HS-27A (cell line): ENCODE data around the gene HTRA2.
"Not testable (repeated sequence)": the region's sequence is repeated elsewhere in the genome, so short reads cannot be mapped to it uniquely, and the experiment has no call there.

Experiments
- DNase-seq: peaks from one replicate; pipeline ENCODE4 v3.0.0-alpha.2; 2012; ENCODE audit warnings: low read depth, missing footprints

HTRA2 gene

DNA sequence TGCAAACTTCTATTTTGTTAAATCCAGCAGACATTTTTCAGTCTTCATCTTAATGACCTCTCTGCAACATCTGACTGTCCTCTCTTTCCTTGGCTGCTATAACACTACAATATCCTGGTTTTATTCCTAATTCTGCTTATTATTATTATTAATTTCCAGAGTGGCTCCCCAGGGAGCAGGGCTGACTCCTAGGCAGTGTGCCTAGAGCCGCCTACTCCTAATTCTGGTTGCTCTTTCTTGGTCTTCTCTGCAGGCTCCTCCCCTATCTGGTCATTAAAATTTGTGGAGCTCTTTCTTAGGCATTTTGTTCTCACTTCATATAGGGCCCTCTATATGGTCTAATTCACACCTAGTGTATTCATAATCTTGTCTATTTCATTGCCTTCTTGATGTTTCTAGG lies 13.2 kb downstream of the HTRA2 start:
- no peak for DNase-seq

DNA sequence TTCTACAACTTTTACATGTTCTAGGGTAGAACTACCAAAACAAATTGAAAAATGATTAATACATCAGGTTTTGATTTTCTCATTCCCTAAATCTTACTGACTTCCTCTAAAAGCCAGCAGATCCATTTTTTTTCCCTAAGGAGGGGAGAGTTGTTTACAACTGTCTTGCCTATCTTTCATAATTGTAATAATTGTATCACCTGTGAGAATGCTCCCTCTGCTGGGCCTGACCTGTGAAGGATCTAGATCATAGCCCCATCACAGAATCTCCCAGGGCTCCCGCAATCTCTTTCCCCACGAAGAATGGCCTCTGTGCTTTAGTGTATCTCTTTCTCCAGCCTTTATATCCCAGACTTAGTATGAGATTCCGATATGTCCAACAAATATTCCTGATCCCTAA lies 14.9 kb downstream of the HTRA2 start:
- no peak for DNase-seq

DNA sequence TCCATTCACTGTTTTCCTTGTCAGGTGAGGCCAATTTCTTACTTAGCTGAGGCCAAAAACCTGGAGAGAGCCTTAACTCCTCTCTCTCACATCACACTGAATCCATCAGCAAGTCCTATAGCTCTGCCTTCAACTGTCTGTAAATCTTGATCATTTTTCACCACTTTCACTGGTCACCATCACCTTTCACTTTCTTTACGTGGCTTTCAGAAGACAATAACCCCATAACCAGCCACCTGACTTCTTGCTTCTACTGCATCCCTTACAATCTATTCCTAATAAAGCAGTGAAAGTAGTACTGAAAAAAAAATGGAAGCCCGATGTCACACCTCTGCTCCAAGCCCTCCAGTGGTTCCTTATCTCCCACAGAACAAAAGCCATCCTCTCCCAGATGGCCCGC lies 16.3 kb downstream of the HTRA2 start:
- DNase-seq = no peak

DNA sequence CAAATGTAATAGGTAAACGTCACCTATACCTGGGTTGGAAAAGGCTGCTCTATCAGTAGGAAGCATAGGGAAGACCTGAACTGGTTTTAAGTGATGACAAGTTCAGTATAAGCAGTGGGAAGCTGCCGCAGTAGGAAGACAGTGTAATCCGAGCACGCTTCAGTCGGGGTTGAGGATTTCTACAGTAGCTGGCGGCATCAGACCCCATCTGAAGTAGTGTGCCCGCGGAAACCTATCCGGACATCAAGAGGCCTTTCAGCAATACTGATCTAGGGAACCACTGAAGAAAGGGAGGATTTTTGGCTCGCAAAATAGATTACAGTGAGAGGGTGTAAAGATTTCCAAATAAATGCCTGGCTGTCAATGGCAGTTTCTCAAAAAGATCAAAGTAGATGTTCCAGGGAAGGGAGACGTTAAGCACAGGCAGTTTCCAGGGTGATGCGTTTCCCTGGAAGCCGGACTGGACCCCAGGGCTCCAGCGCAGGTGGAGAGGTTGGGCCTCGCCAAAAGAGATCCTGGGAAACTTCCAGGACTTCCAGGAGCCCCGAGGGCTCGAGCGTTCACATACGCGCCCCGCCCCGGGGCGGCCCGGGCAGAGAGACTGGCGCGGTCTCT lies 18.7 kb downstream of the HTRA2 start:
- no peak for DNase-seq

DNA sequence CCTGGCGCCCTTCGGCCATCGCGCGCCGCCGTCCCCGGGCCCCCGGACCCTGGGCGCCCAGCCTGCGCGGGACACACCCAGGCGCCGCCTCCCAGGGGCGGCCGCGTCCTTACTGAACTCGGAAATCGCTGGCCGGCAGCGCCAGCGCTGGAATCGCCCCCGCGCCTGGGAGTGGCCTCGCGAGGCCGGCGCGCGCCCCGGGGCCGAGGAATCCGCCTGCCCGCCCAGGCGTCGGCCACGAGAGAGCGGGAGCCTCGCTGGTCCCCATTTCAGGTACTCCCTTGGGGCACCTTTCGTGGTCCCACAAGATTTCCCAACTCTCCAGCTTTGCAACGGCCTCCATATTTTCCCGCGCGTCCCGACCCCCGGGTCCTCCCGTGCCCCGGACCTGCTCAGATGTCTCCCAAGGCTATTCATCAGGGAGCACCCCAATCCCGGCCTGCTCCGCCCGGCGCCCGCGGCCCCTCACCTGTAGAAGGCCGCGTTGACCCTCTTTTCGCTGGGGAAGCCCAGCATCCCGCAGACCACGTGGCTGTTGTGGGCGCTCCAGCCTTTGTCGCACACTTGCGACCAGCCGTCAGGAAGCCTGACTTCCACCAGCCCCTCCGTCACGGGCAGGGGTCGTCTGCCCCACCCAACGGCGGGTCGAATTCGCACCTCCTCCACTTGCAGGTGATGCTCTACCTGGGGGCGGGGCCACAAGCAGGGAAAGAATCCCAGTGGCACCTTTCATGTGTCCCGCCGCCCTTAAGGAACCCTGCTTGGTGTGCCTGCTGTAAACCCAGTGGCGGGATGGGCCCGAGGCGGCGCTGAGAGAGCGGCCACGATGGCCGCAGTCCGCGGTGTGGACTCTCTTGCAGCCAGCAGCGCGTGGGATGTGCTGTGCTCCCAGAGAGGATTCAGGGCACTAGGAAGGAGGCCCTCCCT lies 19.4 kb downstream of the HTRA2 start:
- no peak for DNase-seq

DNA sequence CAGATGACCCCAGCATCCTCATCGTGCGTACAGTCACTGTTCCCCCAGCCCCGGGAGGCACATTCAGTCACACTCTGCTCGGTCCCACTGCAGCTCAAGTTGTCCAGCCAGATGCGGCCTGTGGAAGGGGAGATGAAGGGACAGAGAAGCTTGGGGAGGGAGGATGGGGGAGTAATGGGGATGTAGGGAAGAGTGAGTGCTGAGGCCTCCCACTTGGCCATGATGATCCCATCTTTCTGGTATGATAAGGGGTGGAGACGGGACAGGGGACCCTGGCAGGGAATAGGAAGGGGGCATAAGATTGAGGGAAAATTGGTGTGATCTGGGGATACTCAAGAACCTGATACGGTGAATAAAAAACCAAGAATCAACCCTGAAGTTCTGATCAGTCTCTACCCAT lies 20.5 kb downstream of the HTRA2 start:
- no peak for DNase-seq

DNA sequence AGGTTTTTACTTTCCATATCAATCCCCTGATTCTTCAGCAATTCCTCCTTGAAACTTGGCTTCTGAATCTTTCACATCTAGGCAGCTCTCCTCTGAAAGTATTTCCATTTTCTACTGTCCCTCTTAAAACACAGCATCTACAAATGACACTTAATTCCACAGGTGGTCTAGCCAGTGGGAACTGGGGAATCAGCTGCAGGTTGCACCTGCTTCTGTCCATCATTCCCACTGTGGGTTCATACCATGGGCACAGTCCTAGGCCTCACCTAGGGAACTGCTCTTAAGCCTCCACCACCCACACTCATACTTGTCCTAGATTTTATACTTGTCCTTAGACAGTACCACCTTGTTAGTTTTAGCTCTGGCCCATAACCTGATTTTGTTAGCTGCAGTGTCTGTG lies 21.8 kb downstream of the HTRA2 start:
- no peak for DNase-seq

DNA sequence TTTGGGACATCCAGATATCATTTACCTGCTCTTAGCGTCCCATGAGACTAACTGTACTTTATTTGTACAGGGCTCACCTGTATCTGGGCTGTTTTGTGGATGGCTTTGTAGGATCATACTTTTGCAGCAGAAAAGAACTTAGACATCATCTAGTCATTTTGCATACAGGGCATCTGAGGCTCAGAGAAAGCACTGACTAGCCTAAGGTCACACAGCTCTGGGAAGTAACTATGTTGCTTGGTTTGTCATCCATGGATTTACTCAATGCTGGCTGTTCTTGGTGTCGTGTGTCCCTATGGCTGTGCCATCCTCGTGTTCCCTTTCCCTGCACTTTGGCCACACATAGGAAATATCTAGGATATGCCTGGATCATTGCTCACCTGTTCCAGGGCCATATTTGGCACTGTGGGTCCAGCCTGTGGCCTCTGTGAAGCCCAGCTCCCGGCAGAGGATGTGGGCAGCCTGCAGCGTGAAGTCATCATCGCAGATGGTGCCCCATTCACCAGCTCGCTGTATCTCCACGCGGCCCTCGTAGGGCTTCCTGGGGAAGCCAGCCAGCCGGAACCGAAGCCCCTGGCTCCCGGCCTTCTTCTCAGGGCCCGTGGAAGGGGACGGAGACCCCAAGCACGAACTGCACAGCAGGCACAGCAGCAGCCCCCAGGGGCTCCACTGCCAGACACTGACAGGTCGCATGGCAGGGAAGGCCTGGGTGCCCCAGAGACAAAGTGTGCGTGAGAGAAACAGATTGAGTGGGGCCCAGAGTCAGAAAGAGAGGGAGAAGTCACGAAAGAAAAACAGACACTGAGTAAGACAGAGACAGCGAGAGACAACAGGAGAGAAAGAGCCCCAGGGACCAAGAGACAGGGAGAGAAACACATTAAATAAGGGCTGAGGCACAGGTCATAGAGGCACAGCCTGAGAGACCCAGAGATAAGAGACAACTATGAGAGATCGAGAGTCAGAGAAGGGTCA lies 22.5 kb downstream of the HTRA2 start:
- no peak for DNase-seq

DNA sequence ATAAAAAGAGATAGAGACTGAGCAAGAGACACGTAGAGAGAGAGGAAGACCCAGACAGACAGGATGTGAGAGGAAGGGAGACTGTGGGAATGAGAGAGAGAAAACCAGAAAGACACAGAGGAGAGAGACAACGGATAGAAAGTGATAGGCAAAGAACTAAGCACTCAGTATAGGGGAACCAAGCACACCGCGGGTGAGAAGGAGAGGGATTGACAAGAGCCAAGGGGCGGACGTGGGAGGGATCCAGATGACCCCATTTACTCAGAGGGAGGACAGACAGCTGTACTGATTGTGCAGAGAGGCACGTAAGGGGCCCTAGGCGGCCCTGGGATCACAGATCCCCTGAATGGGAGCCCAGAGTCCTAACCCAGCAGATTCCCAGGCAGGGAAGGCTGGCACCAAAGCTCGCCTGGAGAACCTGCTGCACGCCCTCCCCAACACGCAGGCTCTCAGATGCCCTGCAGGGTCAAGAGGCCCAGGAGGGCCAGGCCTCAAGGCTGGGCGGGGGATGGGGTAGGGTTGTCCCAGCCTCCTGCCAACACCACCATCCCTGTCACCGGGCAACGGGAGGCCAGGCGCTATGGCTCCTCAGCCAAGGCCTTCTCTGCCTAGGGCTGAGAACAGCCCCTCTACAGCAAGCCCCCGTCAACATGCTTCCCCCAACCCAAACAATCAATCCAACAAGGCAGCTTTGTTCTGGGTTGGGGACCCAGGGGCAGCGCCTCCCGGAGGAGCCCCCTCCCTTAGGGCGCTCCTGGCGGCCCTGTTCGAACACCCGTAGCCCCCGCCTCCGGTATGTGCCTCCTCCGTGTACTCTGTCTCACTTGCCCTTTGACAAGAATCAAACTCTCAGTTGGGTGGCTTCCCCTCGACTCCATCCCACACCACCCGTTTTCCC lies 23.4 kb downstream of the HTRA2 start:
- DNase-seq = no peak

DNA sequence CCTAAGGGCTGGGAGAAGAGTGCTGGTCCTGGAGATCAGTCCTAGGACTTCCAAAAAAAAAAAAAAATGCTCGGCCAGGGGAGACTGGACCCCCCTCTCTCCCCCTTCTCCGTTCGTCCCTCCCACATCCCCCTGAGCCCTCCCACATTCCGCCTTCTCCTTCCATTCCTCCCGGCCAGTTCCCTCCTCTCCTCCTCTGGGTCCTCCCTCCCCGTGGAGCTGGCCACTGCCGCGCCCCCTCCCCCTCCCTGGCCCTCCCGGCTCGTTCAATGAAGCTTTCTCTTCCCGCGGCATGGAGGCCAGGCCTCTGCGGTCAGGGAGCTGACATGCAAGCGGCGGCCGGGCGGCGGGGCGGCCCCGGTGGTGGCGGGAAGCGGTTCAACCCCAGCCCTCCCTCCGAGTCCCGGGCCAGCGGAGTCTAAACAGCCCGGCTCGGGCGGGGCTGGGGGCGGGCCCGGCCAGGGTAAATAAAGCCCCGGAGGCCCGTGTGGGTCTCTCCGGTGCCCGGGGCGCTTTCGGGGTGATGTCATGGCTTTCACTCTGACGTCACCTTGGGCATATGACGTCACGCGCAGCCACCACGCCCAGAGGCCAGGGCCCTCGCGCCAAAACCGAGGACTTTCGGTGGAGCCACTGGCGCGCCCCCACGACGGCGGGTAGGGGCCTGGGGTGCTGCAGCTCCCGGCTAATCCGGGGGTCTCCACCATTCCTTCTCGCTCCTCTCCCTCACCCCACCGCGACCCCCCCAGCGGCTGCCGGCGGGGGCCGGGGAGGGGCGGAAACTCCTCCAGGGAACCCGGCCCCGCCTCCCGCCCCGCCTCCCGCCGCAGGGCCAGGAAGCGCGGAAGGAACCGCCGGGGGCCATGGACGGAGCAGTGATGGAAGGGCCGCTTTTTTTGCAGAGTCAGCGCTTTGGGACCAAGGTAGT lies 24.4 kb downstream of the HTRA2 start, which contains the start of the genes DOK1 and LOXL3:
DOK1 (plus strand) TSS at position 829 of the 928 bp plus-strand sequence; CDS start at position 864, 35 bp downstream.
LOXL3 (minus strand) TSS at position 51 of the 928 bp plus-strand sequence. CDS start 1,308 bp downstream, outside the sequence.
- DNase-seq = no peak

DNA sequence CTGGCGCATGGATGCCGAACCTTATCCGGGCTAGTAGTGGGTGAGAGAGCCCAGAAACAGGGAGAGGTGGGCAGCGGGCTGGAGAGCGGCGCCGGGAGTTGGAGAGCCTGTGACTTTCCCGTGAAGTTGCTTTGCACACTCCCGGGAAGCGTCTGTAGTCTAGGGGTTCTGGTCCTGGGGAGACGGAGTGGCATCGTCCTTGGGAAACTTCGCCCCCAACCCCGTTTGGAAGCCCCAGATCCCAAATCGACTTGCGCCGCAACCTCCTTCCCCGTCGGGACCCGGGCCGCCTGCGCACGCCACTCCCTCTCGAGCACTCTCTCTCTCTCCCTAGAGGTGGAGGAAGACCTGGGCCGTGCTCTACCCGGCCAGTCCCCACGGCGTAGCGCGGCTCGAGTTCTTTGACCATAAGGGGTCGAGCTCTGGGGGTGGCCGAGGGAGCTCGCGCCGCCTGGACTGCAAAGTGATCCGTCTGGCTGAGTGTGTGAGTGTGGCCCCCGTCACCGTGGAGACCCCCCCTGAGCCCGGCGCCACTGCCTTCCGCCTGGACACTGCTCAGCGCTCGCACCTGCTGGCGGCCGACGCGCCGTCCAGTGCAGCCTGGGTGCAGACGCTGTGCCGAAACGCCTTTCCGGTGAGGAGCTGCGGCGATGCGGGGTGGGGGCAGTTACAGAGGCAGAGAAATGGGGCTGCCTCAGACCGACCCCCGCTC lies 25.2 kb downstream of the HTRA2 start:
- DNase-seq = no peak

DNA sequence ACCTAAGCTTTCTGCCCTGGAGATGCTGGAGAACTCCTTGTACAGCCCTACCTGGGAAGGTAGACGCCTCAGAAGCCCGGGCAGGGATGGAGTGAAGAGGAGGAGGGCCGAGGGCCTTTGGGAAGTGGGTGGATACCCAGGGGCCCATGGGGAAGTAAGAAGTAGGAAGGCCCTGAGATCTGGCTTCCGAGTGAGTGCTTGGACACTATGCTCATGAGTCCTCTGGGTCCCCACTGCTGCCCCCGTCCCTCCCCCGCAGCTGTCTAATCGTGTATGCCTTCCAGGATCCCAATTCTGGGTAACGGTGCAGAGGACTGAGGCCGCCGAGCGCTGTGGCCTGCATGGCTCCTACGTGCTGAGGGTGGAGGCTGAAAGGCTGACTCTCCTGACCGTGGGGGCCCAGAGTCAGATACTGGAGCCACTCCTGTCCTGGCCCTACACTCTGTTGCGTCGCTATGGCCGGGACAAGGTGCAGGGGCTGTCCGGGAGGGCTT lies 25.9 kb downstream of the HTRA2 start:
- DNase-seq = no peak

DNA sequence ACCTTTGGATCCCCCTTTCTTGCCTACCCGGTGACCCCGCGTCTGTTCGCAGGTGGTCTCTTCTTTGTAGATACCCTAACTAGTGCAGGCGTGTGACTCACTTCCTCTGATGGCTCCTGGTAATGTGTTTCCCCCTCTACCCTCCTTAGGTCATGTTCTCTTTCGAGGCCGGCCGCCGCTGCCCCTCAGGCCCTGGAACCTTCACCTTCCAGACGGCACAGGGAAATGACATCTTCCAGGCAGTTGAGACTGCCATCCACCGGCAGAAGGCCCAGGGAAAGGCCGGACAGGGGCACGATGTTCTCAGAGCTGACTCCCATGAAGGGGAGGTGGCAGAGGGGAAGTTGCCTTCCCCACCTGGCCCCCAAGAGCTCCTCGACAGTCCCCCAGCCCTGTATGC lies 26.4 kb downstream of the HTRA2 start:
- DNase-seq = no peak

DNA sequence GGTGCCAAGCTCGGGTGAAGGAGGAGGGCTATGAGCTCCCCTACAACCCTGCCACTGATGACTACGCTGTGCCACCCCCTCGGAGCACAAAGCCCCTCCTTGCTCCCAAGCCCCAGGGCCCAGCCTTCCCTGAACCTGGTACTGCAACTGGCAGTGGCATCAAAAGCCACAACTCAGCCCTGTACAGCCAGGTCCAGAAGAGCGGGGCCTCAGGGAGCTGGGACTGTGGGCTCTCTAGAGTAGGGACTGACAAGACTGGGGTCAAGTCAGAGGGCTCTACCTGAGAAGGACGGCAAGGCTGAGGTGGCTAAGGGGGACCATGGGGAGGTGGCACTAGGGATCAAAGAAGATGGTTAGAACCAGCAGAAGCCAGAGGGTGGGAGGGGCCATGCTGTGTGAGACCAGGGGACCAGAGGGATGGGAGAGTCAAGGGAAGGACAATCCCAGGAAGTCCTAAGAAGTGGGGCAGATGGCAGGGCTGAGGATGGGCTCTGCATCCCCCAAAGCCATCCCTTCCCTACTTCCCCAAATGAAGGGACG lies 27.2 kb downstream of the HTRA2 start:
- no peak for DNase-seq

DNA sequence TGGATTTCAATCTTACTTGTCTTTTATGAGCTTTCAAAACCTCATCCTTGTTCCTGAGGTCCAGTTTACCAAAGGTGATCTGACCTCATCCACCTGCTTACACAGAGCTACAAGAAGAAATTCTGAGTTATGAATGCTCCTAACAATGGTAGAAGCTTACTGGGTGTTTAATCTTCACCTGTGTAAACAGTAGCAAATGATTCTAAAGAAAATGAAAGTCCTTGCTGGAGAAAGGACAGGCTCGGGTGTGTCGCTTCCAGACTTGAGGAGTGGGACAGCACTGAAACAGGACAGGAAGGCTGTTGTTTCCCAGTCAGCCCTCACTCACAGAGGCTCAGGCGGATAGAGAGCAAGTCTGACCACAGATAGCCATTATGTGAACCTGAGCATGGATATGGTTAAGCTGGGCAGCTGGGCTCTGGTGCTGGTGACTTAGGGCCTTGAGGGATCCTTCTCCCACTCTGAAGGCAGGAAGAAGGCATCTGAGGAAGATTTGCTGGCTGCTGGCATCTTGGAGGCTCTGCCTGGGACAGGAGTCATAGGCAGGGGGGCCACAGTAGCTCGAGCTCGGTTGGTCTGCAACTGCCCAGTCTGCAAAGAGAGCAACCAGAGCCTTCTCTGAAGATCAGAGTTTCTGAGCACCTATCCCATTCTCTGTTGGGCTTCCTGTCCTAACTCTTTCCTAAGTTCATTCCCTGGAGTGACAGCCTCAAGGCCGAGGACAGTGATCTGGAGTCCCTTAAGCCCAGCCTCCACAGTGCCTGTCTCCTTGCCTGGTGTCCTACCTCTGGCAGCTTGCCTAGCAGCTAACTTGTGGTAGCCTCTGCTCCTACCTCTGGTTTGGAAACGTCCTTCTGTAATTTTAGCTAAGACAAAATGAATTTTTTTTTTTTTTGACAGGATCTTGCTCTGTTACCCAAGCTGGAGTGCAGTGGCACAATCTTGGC lies 28.8 kb downstream of the HTRA2 start:
- no peak for DNase-seq

DNA sequence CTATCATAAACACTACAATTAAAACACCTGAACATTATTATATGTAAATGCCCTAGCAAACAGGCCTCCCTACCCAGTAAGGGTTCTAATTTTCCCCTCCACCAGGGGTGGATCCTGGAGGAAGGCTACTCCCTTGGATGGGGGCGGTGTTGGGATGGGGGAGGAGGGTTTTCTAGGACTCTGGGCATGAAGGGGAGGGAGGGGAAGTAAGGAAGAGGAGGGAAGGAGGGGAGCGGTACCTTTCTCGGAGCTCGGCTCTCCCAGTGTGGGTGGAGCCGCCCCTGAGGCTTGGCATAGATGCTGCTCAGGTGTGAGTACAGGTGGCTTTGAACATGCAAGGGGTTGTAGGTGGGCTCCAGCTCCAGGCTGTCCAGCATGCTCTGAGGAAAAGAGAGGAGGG lies 30.2 kb downstream of the HTRA2 start:
- no peak for DNase-seq

DNA sequence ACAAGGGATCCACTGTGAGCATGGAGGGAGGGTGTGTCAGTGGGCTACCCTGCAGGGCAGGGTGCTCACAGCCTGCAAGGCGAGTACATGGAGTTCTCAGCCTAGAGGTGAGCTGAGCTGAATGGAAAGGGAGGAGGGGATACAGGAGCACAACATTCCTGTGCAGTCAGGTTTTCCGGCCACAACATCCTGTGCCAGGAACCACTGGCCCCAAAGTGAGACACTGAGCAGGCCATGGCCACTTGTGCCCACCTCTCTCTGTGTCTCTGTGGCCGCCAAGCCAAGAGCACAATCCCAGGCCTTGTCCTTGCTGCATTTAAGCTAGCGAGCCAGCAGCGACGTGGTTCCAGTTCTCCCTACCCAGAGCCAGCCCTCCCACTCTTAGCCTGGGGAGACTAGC lies 30.9 kb downstream of the HTRA2 start:
- DNase-seq = no peak

DNA sequence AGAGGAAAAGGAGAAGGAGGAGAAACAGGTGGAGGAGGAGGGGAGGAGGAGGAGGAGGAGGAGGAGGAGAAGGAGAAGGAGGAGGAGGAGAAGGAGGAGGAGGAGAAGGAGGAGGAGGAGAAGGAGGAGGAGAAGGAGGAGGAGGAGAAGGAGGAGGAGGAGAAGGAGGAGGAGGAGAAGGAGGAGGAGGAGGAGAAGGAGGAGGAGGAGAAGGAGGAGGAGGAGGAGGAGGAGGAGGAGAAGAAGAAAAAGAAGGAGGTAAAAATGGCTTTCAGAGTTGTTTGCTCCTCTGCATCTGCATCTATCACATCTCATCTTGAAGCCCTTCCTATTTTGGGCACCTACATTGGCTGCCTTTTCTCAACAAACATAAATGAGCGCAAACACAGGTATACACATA lies 31.3 kb downstream of the HTRA2 start:
- DNase-seq = not testable (repeated sequence)
